GM12878 (cell line): ENCODE results near the gene KLHL18. TPM values are rescaled to one million over a fixed set of nuclear protein-coding genes. Genes with fewer than 3 reads are reported as not detected.

Source experiments
- ATAC-seq: fragments of 200-7000 bp; cut with Tn5 transposase; 3 replicates; pipeline ENCODE4 v1.9.1; 2020; ENCODE audit warnings: mild to moderate bottlenecking, moderate library complexity
- BruUV-seq: library from RNA; stranded (reverse); fragments of 400-500 nt; replicated peaks from 2 replicates; lab custom pipeline; 2021; lab: Mats Ljungman, UMichigan
- CTCF ChIA-PET: fragments of 300-600 bp; sonication (Branson Sonifier 250); formaldehyde crosslinking; extraction: SDS; loops from one replicate; lab custom pipeline; 2021; ENCODE audit warnings: inconsistent platforms; lab: Yijun Ruan, JAX
- POLR2A ChIA-PET: fragments of 350-600 bp; formaldehyde crosslinking; extraction: SDS; loops from one replicate; lab custom pipeline; 2021; ENCODE audit warnings: inconsistent platforms; lab: Charles Lee
- RAD21 ChIA-PET: fragments of 300-600 bp; sonication (Branson Sonifier 250); formaldehyde crosslinking; loops from one replicate; lab custom pipeline; 2023; ENCODE audit warnings: antibody characterized with exemption; ENCODE audit not compliant: unreplicated experiment; lab: Charles Lee
- SMC1A ChIA-PET: fragments of 300-600 bp; sonication (Branson Sonifier 250); formaldehyde crosslinking; loops from one replicate; lab custom pipeline; 2023; ENCODE audit not compliant: unreplicated experiment, uncharacterized antibody; lab: Charles Lee
- DNase-seq: peaks from one replicate; pipeline ENCODE4 v3.0.0-alpha.2; 2011; ENCODE audit warnings: low read depth, low spot score
- FAIRE-seq: peaks from 3 replicates; lab custom pipeline; 2011; peaks lifted over from hg19 to GRCh38; lab: Jason Lieb, UNC
- H2AFZ ChIP-seq: 2 replicates; pipeline ENCODE4 v1.6.0; 2011; ENCODE audit warnings: low read depth, low read length, control low read depth; ENCODE audit not compliant: control insufficient read depth
- H3K27ac ChIP-seq: 2 replicates; pipeline ENCODE4 v1.5.1; 2011; ENCODE audit warnings: control low read depth; ENCODE audit not compliant: control insufficient read depth, insufficient read depth
- H3K27me3 ChIP-seq, 2 experiments: replicated peaks in 1 of 2; 2 replicates each; pipeline versions ENCODE4 v1.6.0 to v1.6.1; 2011; ENCODE audit warnings: low read length in 1 of 2; ENCODE audit not compliant: control insufficient read depth in 2 of 2, insufficient read depth in 2 of 2
- H3K36me3 ChIP-seq, 2 experiments: 2 replicates each; pipeline ENCODE4 v1.5.1; 2011; ENCODE audit warnings: low read length in 1 of 2; ENCODE audit not compliant: control insufficient read depth in 2 of 2, insufficient read depth in 2 of 2
- H3K4me1 ChIP-seq: 2 replicates; pipeline ENCODE4 v1.6.1; 2011; ENCODE audit warnings: mild to moderate bottlenecking, low read length, moderate library complexity, mixed read lengths; ENCODE audit not compliant: control insufficient read depth, insufficient read depth
- H3K4me2 ChIP-seq: 2 replicates; pipeline ENCODE4 v1.6.0; 2011; ENCODE audit warnings: control low read depth; ENCODE audit not compliant: control insufficient read depth, insufficient read depth
- H3K4me3 ChIP-seq: fragments of 200-600 bp; sonication (generic); 2 replicates; pipeline ENCODE4 v1.5.1; 2016
- H3K79me2 ChIP-seq: 2 replicates; pipeline ENCODE4 v1.6.0; 2011; ENCODE audit warnings: low read length; ENCODE audit not compliant: control insufficient read depth, insufficient read depth
- H3K9ac ChIP-seq: 2 replicates; pipeline ENCODE4 v1.8.0; 2011; ENCODE audit warnings: low read length, control low read depth, mixed read lengths; ENCODE audit not compliant: control insufficient read depth, insufficient read depth
- H3K9me3 ChIP-seq: replicated peaks from 3 replicates; pipeline ENCODE4 v1.5.1; 2011; ENCODE audit warnings: mild to moderate bottlenecking, low read length; ENCODE audit not compliant: control insufficient read depth, insufficient read depth
- H4K20me1 ChIP-seq: 2 replicates; pipeline ENCODE4 v1.6.0; 2011; ENCODE audit not compliant: control insufficient read depth, insufficient read depth
- ATF7 ChIP-seq: fragments of 450-650 bp; IDR thresholded peaks from 2 replicates; pipeline ENCODE4 v1.6.1; 2016; ENCODE audit warnings: low read depth, mild to moderate bottlenecking
- BMI1 ChIP-seq: fragments of 450-650 bp; IDR thresholded peaks from 2 replicates; pipeline ENCODE4 v1.6.1; 2016; ENCODE audit warnings: mild to moderate bottlenecking, moderate library complexity, borderline replicate concordance
- CBX5 ChIP-seq: sonication (generic); IDR thresholded peaks from 2 replicates; pipeline ENCODE4 v1.6.1; 2016; ENCODE audit warnings: low read depth, moderate library complexity, mild to moderate bottlenecking, inconsistent platforms
- EP300 ChIP-seq, 2 experiments: fragments of 150-350 bp in 1 of 2; IDR thresholded peaks; 2 replicates each; pipeline ENCODE4 v1.6.1; 2011 to 2012; ENCODE audit warnings: low read depth in 2 of 2, low read length in 2 of 2, borderline replicate concordance in 1 of 2, improper control_type of control experiment in 1 of 2, inconsistent platforms in 1 of 2; ENCODE audit not compliant: control insufficient read depth in 1 of 2
- HCFC1 ChIP-seq: fragments of 150-350 bp; IDR thresholded peaks from 2 replicates; pipeline ENCODE4 v1.6.1; 2014; ENCODE audit warnings: low read length
- KAT2A ChIP-seq: conservative IDR thresholded peaks from 2 replicates; pipeline ENCODE4 v1.6.1; 2011; ENCODE audit warnings: low read depth, low read length; ENCODE audit not compliant: control insufficient read depth
- NBN ChIP-seq: fragments of 450-650 bp; IDR thresholded peaks from 2 replicates; pipeline ENCODE4 v1.6.1; 2016
- POLR2AphosphoS5 ChIP-seq: IDR thresholded peaks from 2 replicates; pipeline ENCODE4 v1.6.1; 2011; ENCODE audit warnings: mild to moderate bottlenecking, low read length, inconsistent platforms
- RBBP5 ChIP-seq: fragments of 200-600 bp; sonication (generic); conservative IDR thresholded peaks from 2 replicates; pipeline ENCODE4 v1.6.1; 2016
- SUPT20H ChIP-seq: IDR thresholded peaks from 2 replicates; pipeline ENCODE4 v1.6.1; 2011; ENCODE audit warnings: low read depth, mild to moderate bottlenecking, low read length, moderate library complexity, borderline replicate concordance; ENCODE audit not compliant: control insufficient read depth
- SUZ12 ChIP-seq: fragments of 200-600 bp; sonication (generic); IDR thresholded peaks from one replicate; pipeline ENCODE4 v1.6.1; 2018; ENCODE audit warnings: antibody characterized with exemption, mild to moderate bottlenecking; ENCODE audit not compliant: unreplicated experiment
- TARDBP ChIP-seq: IDR thresholded peaks from 2 replicates; pipeline ENCODE4 v1.6.1; 2016; ENCODE audit warnings: borderline replicate concordance
- ZNF384 ChIP-seq: IDR thresholded peaks from 2 replicates; pipeline ENCODE4 v1.6.1; 2012; ENCODE audit warnings: low read depth, mild to moderate bottlenecking, low read length, improper control_type of control experiment, borderline replicate concordance
- WGBS: methylation state at CpG from one replicate; pipeline ENCODE4 v1.1.6; 2016; ENCODE audit warnings: low lambda C conversion rate; ENCODE audit not compliant: insufficient replicate concordance, insufficient coverage; ENCODE audit errors: missing lambda C conversion rate; 5-methylcytosine and 5-hydroxymethylcytosine counted together
- in situ Hi-C: fragments of 300-500 bp; cut with MboI; formaldehyde crosslinking; loops from 9 replicates; pipeline ENCODE4 v1.14.3; 2018; ENCODE audit warnings: mixed read lengths
- intact Hi-C: fragments of 100-400 bp; cut with micrococcal nuclease; formaldehyde crosslinking; loops from one replicate; pipeline ENCODE4 v1.14.2; 2022; ENCODE audit not compliant: unreplicated experiment
- polyA plus RNA-seq, 11 experiments: library from polyadenylated mRNA; depleted of rRNA in 4 of 11; unstranded in 6 of 11; stranded (reverse) in 5 of 11; fragments of >200 nt; fragmentation: Nextera tagmentation in 4 of 11; fragmentation: Illumina TruSeq in 1 of 11; extraction: Ambion mirVana in 4 of 11; extraction: Trizol in 1 of 11; gene quantifications; 1 replicate in 1 of 11; 2 replicates in 10 of 11; pipeline versions ENCODE4 v1.2.1 to v1.2.3, GENCODE V29; 2011 to 2016; ENCODE audit warnings: inconsistent platforms in 2 of 11, missing spikeins in 2 of 11, low read depth in 1 of 11
- total RNA-seq, 4 experiments: library from RNA; depleted of rRNA in 3 of 4; stranded (reverse); fragments of >200 nt in 3 of 4; fragmentation: Illumina TruSeq in 1 of 4; extraction: Trizol in 1 of 4; gene quantifications; 2 replicates each; pipeline versions ENCODE4 v1.2.1 to v1.2.3, GENCODE V29; 2013 to 2021
- TF ChIP-seq, protein P1 (sequence below): fragments of 450-650 bp; IDR thresholded peaks from 2 replicates; pipeline ENCODE4 v1.6.1; 2017; ENCODE audit warnings: low read depth, mild to moderate bottlenecking, moderate library complexity

Gene KLHL18
- total and polyA plus RNA-seq, 10 of the 15 experiments (the other 5 are each of a cell fraction or from before 2014, with no cell fraction given), result 24.0 to 69.8 (median 51.7) TPM

- DNase-seq (no peak), FAIRE-seq (no peak), ATAC-seq (no peak)
- ChIA-PET CTCF (no interaction called here), POLR2A (no interaction called here), SMC1A (interaction anchor here (1.3 kb wide), 1 partner anchor 12 kb away, joined by 4 read pairs; no protein-coding TSS in a partner anchor)
- Histone ChIP-seq H2AFZ (no peak overlapping the region), H3K27ac (no peak overlapping the region), H3K27me3 (no peaks in the 10 kb centered on the region), H3K36me3 (no peaks in the 10 kb centered on the region), H3K4me2 (no peak overlapping the region), H3K79me2 (no peaks in the 10 kb centered on the region), H4K20me1 (no peaks in the 10 kb centered on the region), H3K4me3 (no peak overlapping the region), H3K9ac (no peak overlapping the region), H3K4me1 (no peaks in the 10 kb centered on the region), H3K9me3 (no peaks in the 10 kb centered on the region)
- BruUV-seq, result no TSS peak
- in situ Hi-C loops (no loop called here), intact Hi-C loops (no loop called here)
- TF ChIP-seq TARDBP (no peak), NBN (no peak), CBX5 (no peak), POLR2AphosphoS5 (no peak), ZNF384 (no peak), KAT2A (no peak), ATF7 (no peak), RBBP5 (no peak), SUZ12 (no peak), BMI1 (no peak), HCFC1 (no peak), EP300 (IDR thresholded peaks at IDR 0.05; ENCODE audit: borderline replicate concordance in 1 of 2, control insufficient read depth in 1 of 2, low read depth in 2 of 2, low read length in 2 of 2) (no peak), SUPT20H (no peak)
- TF ChIP-seq, protein P1, sequence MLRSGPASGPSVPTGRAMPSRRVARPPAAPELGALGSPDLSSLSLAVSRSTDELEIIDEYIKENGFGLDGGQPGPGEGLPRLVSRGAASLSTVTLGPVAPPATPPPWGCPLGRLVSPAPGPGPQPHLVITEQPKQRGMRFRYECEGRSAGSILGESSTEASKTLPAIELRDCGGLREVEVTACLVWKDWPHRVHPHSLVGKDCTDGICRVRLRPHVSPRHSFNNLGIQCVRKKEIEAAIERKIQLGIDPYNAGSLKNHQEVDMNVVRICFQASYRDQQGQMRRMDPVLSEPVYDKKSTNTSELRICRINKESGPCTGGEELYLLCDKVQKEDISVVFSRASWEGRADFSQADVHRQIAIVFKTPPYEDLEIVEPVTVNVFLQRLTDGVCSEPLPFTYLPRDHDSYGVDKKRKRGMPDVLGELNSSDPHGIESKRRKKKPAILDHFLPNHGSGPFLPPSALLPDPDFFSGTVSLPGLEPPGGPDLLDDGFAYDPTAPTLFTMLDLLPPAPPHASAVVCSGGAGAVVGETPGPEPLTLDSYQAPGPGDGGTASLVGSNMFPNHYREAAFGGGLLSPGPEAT, result no peak
- TF ChIP-seq, all 136 proteins: peak for 0
- WGBS, result 80% methylated on average over 6 of the region's 6 CpGs
- RAD21 ChIA-PET, result no interaction called here
These were observed 42.8 kb upstream of the KLHL18 start for GRCh38 chr3:47239929-47240328.
